ENCODE data around the gene THADA. TPM values are rescaled to one million over a fixed set of nuclear protein-coding genes. Genes with fewer than 3 reads are reported as not detected.

The THADA gene
- total RNA-seq, 6 donors from 2014 or later = 23.6 to 57.5 (median 37.3) TPM

- H3K27ac ChIP-seq = no peak overlapping the region
- DNase-seq (no peak), ATAC-seq (ENCODE audit: low FRiP score in 2 of 2) (no peak)
- TF ChIP-seq CTCF (IDR thresholded peaks at IDR 0.05) = no peak
- no peak for TF ChIP-seq EP300 (IDR thresholded peaks at IDR 0.05)
- TF ChIP-seq POLR2AphosphoS5 (IDR thresholded peaks at IDR 0.05) = no peak
- no peak for TF ChIP-seq POLR2A (IDR thresholded peaks at IDR 0.05)
- no peak overlapping the region for H3K4me3 ChIP-seq
- 64 to 65% methylated on average over 2 of the region's 2 CpGs for WGBS, 2 donors
- no peaks in the 10 kb centered on the region for H3K36me3 ChIP-seq
- no peaks in the 10 kb centered on the region for H3K9me3 ChIP-seq
- peaks cover 3 to 12% (median 9%) of the 10 kb centered on the region in 4 donors for H3K4me1 ChIP-seq
- H3K27me3 ChIP-seq = no peaks in the 10 kb centered on the region
These were observed 212.3 kb downstream of the THADA start for GRCh38 chr2:43383533-43383932.

- TF ChIP-seq POLR2AphosphoS5 (IDR thresholded peaks at IDR 0.05) = no peak
- TF ChIP-seq EP300 (IDR thresholded peaks at IDR 0.05) = no peak
- no peak for TF ChIP-seq CTCF (IDR thresholded peaks at IDR 0.05)
- no peak for TF ChIP-seq POLR2A (IDR thresholded peaks at IDR 0.05)
- Histone ChIP-seq H3K9me3 (no peaks in the 10 kb centered on the region), H3K27me3 (no peaks in the 10 kb centered on the region), H3K4me1 (no peaks in the 10 kb centered on the region), H3K4me3 (no peak overlapping the region), H3K36me3 (no peaks in the 10 kb centered on the region), H3K27ac (no peak overlapping the region)
- 82 to 84% methylated on average over 1 of the region's 1 CpG for WGBS, 2 donors
- DNase-seq (no peak), ATAC-seq (ENCODE audit: low FRiP score in 2 of 2) (no peak)
These were observed 216.3 kb downstream of the THADA start for GRCh38 chr2:43379494-43379893.

GRCh38 chr2:43377327-43377726, 218.5 kb downstream of the THADA start:
- Histone ChIP-seq H3K4me3 (no peak overlapping the region), H3K4me1 (no peaks in the 10 kb centered on the region), H3K27me3 (no peaks in the 10 kb centered on the region), H3K9me3 (no peaks in the 10 kb centered on the region), H3K27ac (no peak overlapping the region), H3K36me3 (no peaks in the 10 kb centered on the region)
- DNase-seq = no peak
- TF ChIP-seq EP300 (IDR thresholded peaks at IDR 0.05) = no peak
- no peak for TF ChIP-seq CTCF (IDR thresholded peaks at IDR 0.05)
- TF ChIP-seq POLR2A (IDR thresholded peaks at IDR 0.05) = no peak
- no peak for TF ChIP-seq POLR2AphosphoS5 (IDR thresholded peaks at IDR 0.05)
- WGBS, 2 donors = 92 to 99% methylated on average over 3 of the region's 3 CpGs
- ATAC-seq (ENCODE audit: low FRiP score in 2 of 2) = no peak

GRCh38 chr2:43376523-43377198, 219.2 kb downstream of the THADA start:
- ATAC-seq (ENCODE audit: low FRiP score in 2 of 2) (no peak), DNase-seq (no peak)
- Histone ChIP-seq H3K27me3 (no peaks in the 10 kb centered on the region), H3K4me1 (no peaks in the 10 kb centered on the region), H3K4me3 (no peak overlapping the region), H3K27ac (no peak overlapping the region), H3K36me3 (no peaks in the 10 kb centered on the region), H3K9me3 (no peaks in the 10 kb centered on the region)
- TF ChIP-seq EP300 (IDR thresholded peaks at IDR 0.05) (no peak), CTCF (IDR thresholded peaks at IDR 0.05) (no peak), POLR2AphosphoS5 (IDR thresholded peaks at IDR 0.05) (no peak), POLR2A (IDR thresholded peaks at IDR 0.05) (no peak)
- 88 to 89% methylated on average over 8 of the region's 8 CpGs for WGBS, 2 donors

Measured in upper lobe of left lung (tissue), 6 donors.